Activated B cell treated with CpG ODN at 0.5 μM for 24 hours (primary cell): ENCODE measurements around the gene FKBP9. TPM values are rescaled to one million over a fixed set of nuclear protein-coding genes. Genes with fewer than 3 reads are reported as not detected.
A peak's percentile ranks its signal among the peaks of the same experiment; 100 is the strongest.

Experiments used
- ATAC-seq: fragments of 200-7000 bp; cut with Tn5 transposase; one replicate; pipeline ENCODE4 v1.10.0; 2021; ENCODE audit warnings: low read depth, mild to moderate bottlenecking, moderate library complexity
- CTCF ChIA-PET: fragments of 350-600 bp; sonication (Branson Sonifier 250); formaldehyde crosslinking; loops from one replicate; lab custom pipeline; 2021; ENCODE audit warnings: antibody characterized with exemption; lab: Charles Lee
- POLR2A ChIA-PET: fragments of 350-600 bp; sonication (Branson Sonifier 250); formaldehyde crosslinking; loops from one replicate; lab custom pipeline; 2021; ENCODE audit warnings: antibody characterized with exemption; lab: Charles Lee
- DNase-seq: peaks from one replicate; pipeline ENCODE4 v3.0.0; 2022
- H3K27ac Mint-ChIP-seq: one replicate; pipeline ENCODE4 v1.8.0; 2020; ENCODE audit warnings: mixed read lengths
- H3K27me3 Mint-ChIP-seq: one replicate; pipeline ENCODE4 v1.8.0; 2021; ENCODE audit warnings: mixed read lengths
- H3K36me3 Mint-ChIP-seq: one replicate; pipeline ENCODE4 v1.8.0; 2021; ENCODE audit warnings: low read depth, mixed read lengths
- H3K4me1 Mint-ChIP-seq: one replicate; pipeline ENCODE4 v1.8.0; 2021; ENCODE audit warnings: mixed read lengths
- H3K4me3 Mint-ChIP-seq: one replicate; pipeline ENCODE4 v1.8.0; 2020; ENCODE audit warnings: mild to moderate bottlenecking, mixed read lengths
- H3K9me3 Mint-ChIP-seq: one replicate; pipeline ENCODE4 v1.8.0; 2020; ENCODE audit warnings: mixed read lengths
- intact Hi-C: fragments of 100-400 bp; cut with micrococcal nuclease; formaldehyde crosslinking; loops from one replicate; pipeline ENCODE4 v1.15.1; 2024
- total RNA-seq: library from RNA; stranded (reverse); gene quantifications from 2 replicates; pipeline ENCODE4 v1.2.3, GENCODE V29; 2022
- TF ChIP-seq, protein P1 (sequence below): fragments of 200-600 bp; IDR thresholded peaks from one replicate; pipeline ENCODE4 v1.8.0; 2022; ENCODE audit warnings: antibody characterized with exemption, mild to moderate bottlenecking

FKBP9 gene
- total RNA-seq, 1 donor from 2014 or later: 0.69 TPM

DNA sequence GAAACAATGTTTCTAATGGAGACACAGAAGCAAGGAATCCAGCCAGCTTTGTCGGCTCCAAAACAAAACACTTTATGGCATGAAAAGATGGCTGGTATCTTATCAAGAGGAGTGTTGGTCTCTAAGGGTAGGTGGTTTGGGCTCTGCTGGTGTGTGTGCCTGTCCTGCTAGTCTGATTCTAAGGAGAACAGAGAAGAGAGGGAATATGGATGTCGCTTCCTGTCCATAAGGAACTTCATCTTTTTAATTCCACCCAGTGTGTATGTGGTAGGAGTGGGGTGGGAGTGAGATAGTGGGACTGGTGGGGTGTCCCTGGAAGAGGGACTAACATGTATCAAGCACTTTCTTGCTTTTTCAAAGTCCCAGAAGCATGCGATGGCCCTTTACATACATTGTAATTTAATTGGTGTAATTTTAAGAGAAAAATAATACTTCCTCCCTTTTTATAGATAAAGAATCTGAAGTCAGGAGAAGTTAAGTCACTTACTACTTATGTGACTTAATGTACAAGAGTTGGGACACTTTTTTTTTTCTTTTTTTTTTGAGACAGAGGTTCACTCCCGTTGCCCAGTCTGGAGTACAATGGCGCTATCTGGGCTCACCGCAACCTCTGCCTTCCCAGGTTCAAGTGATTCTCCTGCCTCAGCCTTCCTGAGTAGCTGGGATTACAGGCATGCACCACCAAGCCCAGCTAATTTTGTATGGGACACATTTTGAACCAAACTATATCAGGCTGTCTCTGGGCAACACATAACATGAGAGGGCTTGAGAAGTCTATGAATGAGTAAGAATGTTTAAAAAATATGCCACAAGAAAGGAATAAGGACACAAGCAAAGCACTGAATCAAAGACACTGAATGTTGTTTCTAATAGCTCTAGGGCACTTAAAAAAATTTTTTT lies 86.5 kb downstream of the FKBP9 start:
- no peak for DNase-seq
- Mint-ChIP-seq H3K9me3 (no peaks in the 10 kb centered on the region), H3K27me3 (no peaks in the 10 kb centered on the region), H3K4me3 (no peak overlapping the region), H3K27ac (peak overlapping the region; percentile 38), H3K36me3 (no peaks in the 10 kb centered on the region), H3K4me1 (peaks cover 68% of the 10 kb centered on the region)
- intact Hi-C loops: no loop called here
- ChIA-PET CTCF (interaction anchor here (1.4 to 1.7 kb wide), 2 partner anchors 197 to 243 kb away, joined by 3 to 4 read pairs; no protein-coding TSS in a partner anchor), POLR2A (interaction anchor here (0.8 kb wide), 1 partner anchor 18 kb away, joined by 3 read pairs; no protein-coding TSS in a partner anchor)
- no peak for ATAC-seq
- TF ChIP-seq, protein P1, sequence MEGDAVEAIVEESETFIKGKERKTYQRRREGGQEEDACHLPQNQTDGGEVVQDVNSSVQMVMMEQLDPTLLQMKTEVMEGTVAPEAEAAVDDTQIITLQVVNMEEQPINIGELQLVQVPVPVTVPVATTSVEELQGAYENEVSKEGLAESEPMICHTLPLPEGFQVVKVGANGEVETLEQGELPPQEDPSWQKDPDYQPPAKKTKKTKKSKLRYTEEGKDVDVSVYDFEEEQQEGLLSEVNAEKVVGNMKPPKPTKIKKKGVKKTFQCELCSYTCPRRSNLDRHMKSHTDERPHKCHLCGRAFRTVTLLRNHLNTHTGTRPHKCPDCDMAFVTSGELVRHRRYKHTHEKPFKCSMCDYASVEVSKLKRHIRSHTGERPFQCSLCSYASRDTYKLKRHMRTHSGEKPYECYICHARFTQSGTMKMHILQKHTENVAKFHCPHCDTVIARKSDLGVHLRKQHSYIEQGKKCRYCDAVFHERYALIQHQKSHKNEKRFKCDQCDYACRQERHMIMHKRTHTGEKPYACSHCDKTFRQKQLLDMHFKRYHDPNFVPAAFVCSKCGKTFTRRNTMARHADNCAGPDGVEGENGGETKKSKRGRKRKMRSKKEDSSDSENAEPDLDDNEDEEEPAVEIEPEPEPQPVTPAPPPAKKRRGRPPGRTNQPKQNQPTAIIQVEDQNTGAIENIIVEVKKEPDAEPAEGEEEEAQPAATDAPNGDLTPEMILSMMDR: no peak

DNA sequence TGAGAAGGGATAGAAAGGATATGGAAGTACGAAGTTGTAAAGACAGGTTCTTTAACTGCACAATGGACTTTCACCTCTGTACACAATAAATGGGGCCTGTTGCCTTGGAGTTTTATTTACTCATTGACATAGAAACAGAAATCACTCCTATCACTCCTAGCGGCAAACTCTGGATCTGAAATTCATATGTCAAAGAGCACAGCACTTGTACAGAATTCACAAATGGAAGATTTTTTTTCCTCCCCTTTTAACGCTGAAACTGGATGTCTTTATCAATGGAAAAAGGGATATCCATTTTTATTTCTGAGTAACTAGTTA lies 87.1 kb downstream of the FKBP9 start:
- no peak overlapping the region for H3K4me3 Mint-ChIP-seq
- peaks cover 67% of the 10 kb centered on the region for H3K4me1 Mint-ChIP-seq
- POLR2A ChIA-PET: interaction anchor here (0.8 kb wide), 1 partner anchor 17 kb away, joined by 3 read pairs; no protein-coding TSS in a partner anchor
- DNase-seq: no peak
- no peaks in the 10 kb centered on the region for H3K27me3 Mint-ChIP-seq
- no peaks in the 10 kb centered on the region for H3K9me3 Mint-ChIP-seq
- no peaks in the 10 kb centered on the region for H3K36me3 Mint-ChIP-seq
- TF ChIP-seq, protein P1: no peak
- CTCF ChIA-PET: interaction anchor here (1.4 kb wide), 1 partner anchor 198 kb away, joined by 3 read pairs; no protein-coding TSS in a partner anchor
- intact Hi-C loops: no loop called here
- ATAC-seq: no peak
- H3K27ac Mint-ChIP-seq: no peak overlapping the region

DNA sequence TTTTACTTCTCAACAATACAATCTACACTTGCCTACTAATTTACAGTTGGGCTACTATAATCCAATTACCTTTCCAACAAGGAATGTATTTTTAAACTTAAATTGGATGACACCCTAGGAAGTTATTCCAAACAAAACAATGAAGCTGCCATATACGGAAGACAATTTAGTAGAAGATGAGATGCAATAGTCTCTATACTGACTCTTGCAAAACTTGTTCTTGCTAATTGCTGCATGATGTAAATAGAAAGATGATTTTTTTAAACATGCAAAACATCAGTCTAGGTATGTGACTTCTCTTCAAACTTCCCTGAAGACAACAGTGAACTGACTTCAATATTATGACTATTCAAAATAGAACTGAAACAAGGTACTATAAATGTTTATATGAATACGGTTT lies 87.7 kb downstream of the FKBP9 start:
- no peak overlapping the region for H3K4me3 Mint-ChIP-seq
- no peaks in the 10 kb centered on the region for H3K27me3 Mint-ChIP-seq
- ATAC-seq (no peak), DNase-seq (no peak)
- CTCF ChIA-PET: interaction anchor here (1.4 kb wide), 1 partner anchor 198 kb away, joined by 3 read pairs; no protein-coding TSS in a partner anchor
- TF ChIP-seq, protein P1: no peak
- no peaks in the 10 kb centered on the region for H3K9me3 Mint-ChIP-seq
- POLR2A ChIA-PET: interaction anchor here (0.7 kb wide), 1 partner anchor 104 kb away, joined by 4 read pairs; no protein-coding TSS in a partner anchor
- intact Hi-C loops: no loop called here
- no peaks in the 10 kb centered on the region for H3K36me3 Mint-ChIP-seq
- peaks cover 65% of the 10 kb centered on the region for H3K4me1 Mint-ChIP-seq
- no peak overlapping the region for H3K27ac Mint-ChIP-seq

DNA sequence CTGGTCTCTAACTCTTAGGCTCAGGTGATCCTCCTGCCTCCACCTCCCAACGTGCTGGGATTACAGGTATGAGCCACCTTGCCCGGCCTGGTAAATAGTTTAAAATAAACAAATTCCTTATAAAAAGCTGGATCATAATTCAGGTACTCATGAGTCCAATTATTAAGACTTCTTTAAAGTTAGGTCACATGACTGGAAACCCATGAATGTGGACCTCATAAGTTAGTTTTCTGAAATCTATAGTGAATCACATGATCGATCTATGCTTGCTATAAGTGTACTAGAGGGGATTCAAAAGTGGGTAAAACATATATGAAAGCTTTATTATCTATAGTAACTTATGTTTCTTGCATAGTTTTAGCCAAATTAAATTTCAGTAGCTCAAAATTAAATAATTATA lies 91.0 kb downstream of the FKBP9 start:
- Mint-ChIP-seq H3K4me3 (no peak overlapping the region), H3K36me3 (no peaks in the 10 kb centered on the region), H3K27ac (no peak overlapping the region), H3K4me1 (peaks cover 70% of the 10 kb centered on the region), H3K9me3 (no peaks in the 10 kb centered on the region), H3K27me3 (no peaks in the 10 kb centered on the region)
- POLR2A ChIA-PET: interaction anchor here (3.2 kb wide), 1 partner anchor 14 kb away, joined by 16 read pairs; the partner anchor contains the start of gene NT5C3A
- intact Hi-C loops: no loop called here
- TF ChIP-seq, protein P1: no peak
- DNase-seq: no peak
- ATAC-seq: no peak
- CTCF ChIA-PET: interaction anchor here (0.7 to 2.5 kb wide), 4 partner anchors 8 to 201 kb away, joined by 3 to 20 read pairs (median 8); no protein-coding TSS in a partner anchor

DNA sequence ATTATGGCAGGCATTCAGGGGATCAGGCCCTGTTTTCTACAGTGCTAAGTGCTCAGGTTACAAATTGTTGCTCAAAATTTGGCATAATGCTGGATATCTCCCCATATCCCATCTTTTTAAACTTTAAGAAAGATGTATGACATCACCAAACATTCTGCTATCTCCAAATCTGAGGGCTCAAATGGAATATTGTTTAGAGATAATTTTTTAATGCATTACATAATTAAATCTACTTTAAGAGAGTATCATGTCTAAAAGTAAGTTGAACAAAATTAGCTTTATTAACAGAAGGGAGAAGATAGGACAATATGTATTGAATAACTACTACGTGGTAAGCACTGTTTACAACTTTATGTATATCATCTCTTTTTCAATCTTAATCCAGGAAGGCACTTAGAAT lies 91.5 kb downstream of the FKBP9 start:
- H3K36me3 Mint-ChIP-seq: no peaks in the 10 kb centered on the region
- ChIA-PET CTCF (interaction anchor here (0.7 to 2.5 kb wide), 6 partner anchors 8 to 202 kb away, joined by 3 to 20 read pairs (median 7); partner anchors contain the start of gene NT5C3A), POLR2A (interaction anchor here (3.2 kb wide), 1 partner anchor 13 kb away, joined by 16 read pairs; the partner anchor contains the start of gene NT5C3A)
- DNase-seq (no peak), ATAC-seq (no peak)
- H3K9me3 Mint-ChIP-seq: no peaks in the 10 kb centered on the region
- TF ChIP-seq, protein P1: no peak
- no peak overlapping the region for H3K4me3 Mint-ChIP-seq
- H3K4me1 Mint-ChIP-seq: peaks cover 67% of the 10 kb centered on the region
- no peak overlapping the region for H3K27ac Mint-ChIP-seq
- intact Hi-C loops: no loop called here
- no peaks in the 10 kb centered on the region for H3K27me3 Mint-ChIP-seq
